Neuronal stem cell (in vitro differentiated cells): ENCODE measurements around the gene MECR.

Experiments used
- DNase-seq: peaks from one replicate; pipeline ENCODE4 v3.0.0-alpha.2; 2013; ENCODE audit warnings: low spot score
- H2AFZ ChIP-seq: one replicate; pipeline ENCODE4 v1.6.1; 2013; ENCODE audit warnings: mild to moderate bottlenecking, low read length, inconsistent platforms
- H2AK5ac ChIP-seq: 2 replicates; pipeline ENCODE4 v1.6.1; 2013; ENCODE audit warnings: low read depth, mild to moderate bottlenecking, inconsistent platforms, low read length, moderate library complexity, mixed read lengths
- H2BK120ac ChIP-seq: 2 replicates; pipeline ENCODE4 v1.6.1; 2013; ENCODE audit warnings: low read depth, mild to moderate bottlenecking, inconsistent platforms, low read length, moderate library complexity, mixed read lengths
- H2BK12ac ChIP-seq: one replicate; pipeline ENCODE4 v1.6.1; 2013; ENCODE audit warnings: low read length, inconsistent platforms
- H2BK15ac ChIP-seq: 2 replicates; pipeline ENCODE4 v1.6.1; 2013; ENCODE audit warnings: mild to moderate bottlenecking, low read length, inconsistent platforms, mixed read lengths
- H2BK5ac ChIP-seq: one replicate; pipeline ENCODE4 v1.6.1; 2013; ENCODE audit warnings: inconsistent platforms, mild to moderate bottlenecking, low read length, moderate library complexity
- H3K14ac ChIP-seq: one replicate; pipeline ENCODE4 v1.6.1; 2013; ENCODE audit warnings: low read length, inconsistent platforms
- H3K18ac ChIP-seq: 2 replicates; pipeline ENCODE4 v1.6.1; 2013; ENCODE audit warnings: low read length, inconsistent platforms
- H3K23ac ChIP-seq: 2 replicates; pipeline ENCODE4 v1.6.1; 2013; ENCODE audit warnings: low read depth, mild to moderate bottlenecking, mixed read lengths, low read length, inconsistent platforms; ENCODE audit not compliant: poor library complexity
- H3K27ac ChIP-seq: replicated peaks from 3 replicates; pipeline ENCODE4 v1.5.1; 2013; ENCODE audit warnings: low read length, inconsistent platforms
- H3K27me3 ChIP-seq, 3 experiments: 2 replicates each; pipeline ENCODE4 v1.6.1; 2013; ENCODE audit warnings: low read length in 3 of 3, mild to moderate bottlenecking in 2 of 3, inconsistent platforms in 1 of 3, low read depth in 1 of 3, mixed read lengths in 1 of 3, moderate library complexity in 1 of 3; ENCODE audit not compliant: control insufficient read depth in 3 of 3, insufficient read depth in 3 of 3
- H3K36me3 ChIP-seq, 2 donors: replicated peaks in 1 of 2; 2 replicates each; pipeline ENCODE4 v1.6.1; 2013; ENCODE audit warnings: low read length in 2 of 2; ENCODE audit not compliant: control insufficient read depth in 2 of 2, insufficient read depth in 2 of 2
- H3K4ac ChIP-seq: 2 replicates; pipeline ENCODE4 v1.6.1; 2013; ENCODE audit warnings: inconsistent platforms, mild to moderate bottlenecking, low read length, moderate library complexity
- H3K4me1 ChIP-seq, 2 donors: 1 replicate in 1 of 2; 2 replicates in 1 of 2; pipeline ENCODE4 v1.6.1; 2013; ENCODE audit warnings: low read length in 2 of 2, low read depth in 1 of 2; ENCODE audit not compliant: control insufficient read depth in 2 of 2, insufficient read depth in 1 of 2
- H3K4me2 ChIP-seq: one replicate; pipeline ENCODE4 v1.6.1; 2013; ENCODE audit warnings: mild to moderate bottlenecking, low read length, inconsistent platforms; ENCODE audit not compliant: insufficient read depth, poor library complexity, severe bottlenecking
- H3K4me3 ChIP-seq, 2 donors: 2 replicates each; pipeline ENCODE4 v1.5.1; 2013; ENCODE audit warnings: low read length in 2 of 2, mild to moderate bottlenecking in 2 of 2, inconsistent platforms in 1 of 2, moderate library complexity in 1 of 2
- H3K79me1 ChIP-seq: one replicate; pipeline ENCODE4 v1.6.1; 2013; ENCODE audit warnings: low read depth, mild to moderate bottlenecking, inconsistent platforms, low read length, moderate library complexity
- H3K9ac ChIP-seq: one replicate; pipeline ENCODE4 v1.6.1; 2013; ENCODE audit warnings: mild to moderate bottlenecking, low read depth, low read length, inconsistent platforms; ENCODE audit not compliant: poor library complexity
- H3K9me3 ChIP-seq, 2 donors: replicated peaks in 1 of 2; 2 replicates each; pipeline versions ENCODE3 to v1.6.1; 2013; ENCODE audit warnings: low read length in 2 of 2, mild to moderate bottlenecking in 2 of 2, inconsistent platforms in 1 of 2, low read depth in 1 of 2, mixed read lengths in 1 of 2, moderate library complexity in 1 of 2; ENCODE audit not compliant: control insufficient read depth in 2 of 2, insufficient read depth in 1 of 2
- H4K8ac ChIP-seq: one replicate; pipeline ENCODE4 v1.6.1; 2013; ENCODE audit warnings: low read depth, mild to moderate bottlenecking, inconsistent platforms, low read length, moderate library complexity
- H4K91ac ChIP-seq: one replicate; pipeline ENCODE4 v1.6.1; 2013; ENCODE audit warnings: low read length, low read depth, mild to moderate bottlenecking, inconsistent platforms; ENCODE audit not compliant: poor library complexity
- WGBS, 2 donors: extraction: QIAGEN DNeasy Blood & Tissue Kit; methylation state at CpG; one replicate each; pipeline ENCODE4 v1.1.7; 2013; ENCODE audit warnings: missing lambda C conversion rate in 2 of 2, mixed read lengths in 1 of 2; ENCODE audit not compliant: insufficient read length in 2 of 2, insufficient replicate concordance in 1 of 2; ENCODE audit errors: extremely low coverage in 2 of 2; 5-methylcytosine and 5-hydroxymethylcytosine counted together

The MECR gene

DNA sequence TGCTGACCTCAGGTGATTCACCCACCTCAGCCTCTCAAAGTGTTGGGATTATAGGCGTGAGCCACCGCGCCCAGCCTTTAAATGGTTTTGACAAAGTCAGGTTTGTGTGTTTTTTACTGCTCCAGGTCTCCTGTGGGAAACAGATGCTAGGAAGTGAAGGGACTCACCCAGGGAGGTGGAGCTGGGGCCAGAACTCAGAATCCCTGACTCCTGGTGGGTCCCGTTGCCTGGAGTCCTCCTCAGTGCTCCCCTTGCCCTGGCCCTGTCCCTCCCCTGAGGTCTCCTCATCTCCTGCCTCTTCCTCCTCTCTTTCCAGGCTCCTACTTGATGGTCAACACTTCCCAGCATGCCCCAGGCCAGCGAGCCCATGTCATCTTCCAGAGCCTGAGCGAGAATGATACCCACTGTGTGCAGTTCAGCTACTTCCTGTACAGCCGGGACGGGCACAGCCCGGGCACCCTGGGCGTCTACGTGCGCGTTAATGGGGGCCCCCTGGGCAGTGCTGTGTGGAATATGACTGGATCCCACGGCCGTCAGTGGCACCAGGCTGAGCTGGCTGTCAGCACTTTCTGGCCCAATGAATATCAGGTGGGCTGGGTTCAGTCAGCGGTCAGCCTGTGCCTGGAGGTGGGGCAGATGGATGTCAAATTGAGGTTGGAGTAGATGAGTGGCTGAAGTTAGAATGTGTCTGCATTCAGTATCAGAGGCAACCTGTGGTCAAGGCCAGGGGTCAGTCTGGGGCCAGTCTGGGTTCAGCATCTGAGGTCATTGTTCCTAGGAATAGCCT, 27.6 kb upstream of the MECR start:
- Histone ChIP-seq H3K4ac (no peak overlapping the region), H3K4me3 (no peak overlapping the region), H3K79me1 (peaks cover 8% of the 10 kb centered on the region), H3K4me2 (no peak overlapping the region), H4K91ac (peak overlapping the region; percentile 77), H3K27me3 (peaks cover 0 to 49% (median 27%) of the 10 kb centered on the region in 3 experiments), H4K8ac (no peak overlapping the region), H2BK12ac (no peak overlapping the region), H3K9me3 (no peaks in the 10 kb centered on the region), H3K36me3 (no peaks in the 10 kb centered on the region), H3K4me1 (peaks cover 24 to 32% of the 10 kb centered on the region in 2 donors), H3K14ac (no peak overlapping the region), H2BK120ac (peak overlapping the region; percentile 44), H2BK15ac (no peak overlapping the region), H2AFZ (no peak overlapping the region), H3K27ac (no peak overlapping the region), H3K9ac (no peak overlapping the region), H3K18ac (peak overlapping the region; percentile 97), H2BK5ac (peak overlapping the region; percentile 66), H2AK5ac (peak overlapping the region; percentile 89), H3K23ac (peak overlapping the region; percentile 98)
- no CpG with 5 or more reads among the region's 16 CpGs for WGBS, 2 donors
- DNase-seq: no peak

DNA sequence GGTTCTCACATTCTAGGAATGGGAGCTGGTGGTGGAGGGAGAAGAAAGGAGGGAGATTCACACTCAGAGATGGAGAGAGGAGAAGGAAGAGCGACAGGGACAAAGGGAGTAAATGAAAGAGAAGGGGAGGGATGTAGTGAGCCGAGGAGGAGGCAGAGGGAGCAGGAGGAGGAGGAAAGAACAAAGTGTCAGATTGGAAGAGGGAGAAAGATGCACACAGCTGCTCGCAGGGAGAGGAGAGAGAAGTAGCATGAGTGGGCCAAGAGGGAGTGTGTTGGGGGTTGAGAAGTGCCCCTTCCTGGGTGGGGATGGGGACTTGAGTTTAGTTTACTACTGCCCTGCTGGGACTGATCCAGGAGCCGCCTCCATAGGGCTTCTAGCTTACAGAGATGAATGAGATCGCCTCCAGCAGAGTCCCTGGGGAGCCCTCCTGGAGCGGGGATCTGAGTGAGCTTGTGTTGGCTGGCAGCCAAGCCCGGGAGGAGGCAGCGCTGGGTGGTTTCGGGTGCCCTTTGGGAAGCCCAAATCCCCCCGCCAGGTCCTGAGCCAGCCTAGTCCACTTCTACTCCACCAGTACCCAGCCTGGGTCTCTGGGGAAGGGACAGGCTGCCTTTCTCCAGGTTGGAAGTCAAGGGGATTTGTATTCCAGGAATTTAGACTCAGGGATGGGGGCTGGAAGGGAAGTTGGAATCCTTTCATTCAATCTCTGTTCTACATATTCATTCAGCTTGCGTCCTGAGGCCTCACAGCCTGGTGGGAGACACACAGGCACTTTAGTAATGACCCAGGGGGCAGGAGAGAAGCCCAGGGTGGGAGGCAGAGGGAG, 26.5 kb upstream of the MECR start:
- Histone ChIP-seq H2BK5ac (no peak overlapping the region), H3K18ac (peak overlapping the region; percentile 35), H3K4me3 (no peak overlapping the region), H3K4me2 (no peak overlapping the region), H3K23ac (no peak overlapping the region), H3K27ac (no peak overlapping the region), H2BK12ac (no peak overlapping the region), H4K91ac (no peak overlapping the region), H3K36me3 (no peaks in the 10 kb centered on the region), H4K8ac (no peak overlapping the region), H3K79me1 (peaks cover 8% of the 10 kb centered on the region), H3K9ac (no peak overlapping the region), H3K9me3 (no peaks in the 10 kb centered on the region), H2BK15ac (peak overlapping the region; percentile 28), H2AFZ (no peak overlapping the region), H3K4me1 (peaks cover 24 to 32% of the 10 kb centered on the region in 2 donors), H2BK120ac (no peak overlapping the region), H3K27me3 (peaks cover 0 to 49% (median 27%) of the 10 kb centered on the region in 3 experiments), H3K14ac (no peak overlapping the region), H2AK5ac (peak overlapping the region; percentile 40), H3K4ac (no peak overlapping the region)
- no peak for DNase-seq
- WGBS, 2 donors: no CpG with 5 or more reads among the region's 11 CpGs

DNA sequence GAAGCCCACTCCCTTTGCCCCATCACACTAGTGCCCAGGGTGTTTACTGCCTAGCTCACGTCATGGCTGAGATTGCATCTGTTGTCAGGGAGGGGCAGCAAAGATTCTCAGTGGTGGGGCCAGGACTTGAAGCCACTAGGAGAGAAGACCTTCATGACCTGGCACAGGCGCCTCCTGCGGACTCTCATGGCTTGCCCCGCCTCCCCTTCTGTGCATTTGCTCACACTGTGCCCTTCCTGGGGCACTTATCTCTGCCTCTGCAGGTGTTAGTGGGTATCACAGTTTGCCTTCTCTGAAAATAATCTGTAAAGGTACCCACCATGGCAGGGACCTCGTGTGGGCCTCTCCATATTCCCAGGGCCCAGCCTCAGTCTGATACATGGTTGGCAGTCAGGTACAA, 25.7 kb upstream of the MECR start:
- no peak overlapping the region for H3K9ac ChIP-seq

DNA sequence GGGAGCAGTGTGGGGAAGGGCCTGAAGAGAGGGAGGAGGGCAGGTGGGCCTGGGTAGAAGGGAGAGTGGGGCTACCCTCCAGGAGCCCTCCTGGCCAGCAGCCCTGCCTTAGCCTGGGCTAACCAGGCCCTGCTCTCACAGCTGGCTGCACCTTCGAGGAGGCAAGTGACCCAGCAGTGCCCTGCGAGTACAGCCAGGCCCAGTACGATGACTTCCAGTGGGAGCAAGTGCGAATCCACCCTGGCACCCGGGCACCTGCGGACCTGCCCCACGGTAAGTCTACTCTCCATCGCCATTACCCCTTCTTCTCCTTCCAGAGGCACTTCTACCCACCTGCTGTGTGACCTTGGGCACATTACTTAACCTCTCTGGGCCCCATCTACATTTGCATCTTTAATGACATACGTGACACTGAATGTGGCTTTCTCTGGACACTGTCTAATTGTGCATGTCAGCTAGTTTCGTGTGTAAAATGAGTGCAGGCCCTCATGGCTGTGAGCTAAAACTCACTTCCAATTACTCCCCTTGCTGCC, 24.5 kb upstream of the MECR start:
- Histone ChIP-seq H3K36me3 (no peaks in the 10 kb centered on the region), H3K4me1 (peaks cover 25 to 30% of the 10 kb centered on the region in 2 donors), H3K9ac (no peak overlapping the region), H3K4ac (no peak overlapping the region), H3K4me2 (no peak overlapping the region), H3K9me3 (no peaks in the 10 kb centered on the region), H3K18ac (peak overlapping the region; percentile 81), H2AFZ (no peak overlapping the region), H4K91ac (no peak overlapping the region), H3K14ac (no peak overlapping the region), H4K8ac (no peak overlapping the region), H3K79me1 (peaks cover 6% of the 10 kb centered on the region), H3K4me3 (no peak overlapping the region), H2BK120ac (no peak overlapping the region), H2AK5ac (peak overlapping the region; percentile 64), H2BK5ac (no peak overlapping the region), H2BK15ac (peak overlapping the region; percentile 64), H3K23ac (no peak overlapping the region), H3K27me3 (peaks cover 0 to 38% (median 18%) of the 10 kb centered on the region in 3 experiments), H2BK12ac (peak overlapping the region; percentile 51), H3K27ac (no peak overlapping the region)
- no CpG with 5 or more reads among the region's 10 CpGs for WGBS, 2 donors
- no peak for DNase-seq

More for the DNA sequence above, 25.7 kb upstream of the MECR start:
- no peak overlapping the region for H2AK5ac ChIP-seq
- DNase-seq: no peak
- WGBS, 2 donors: no CpG with 5 or more reads among the region's 5 CpGs
- H3K18ac ChIP-seq: no peak overlapping the region
- no peak overlapping the region for H3K4ac ChIP-seq
- no peaks in the 10 kb centered on the region for H3K9me3 ChIP-seq
- no peak overlapping the region for H3K4me3 ChIP-seq
- no peak overlapping the region for H2BK15ac ChIP-seq
- H3K79me1 ChIP-seq: peaks cover 8% of the 10 kb centered on the region
- no peak overlapping the region for H2AFZ ChIP-seq
- H2BK120ac ChIP-seq: no peak overlapping the region
- H3K27ac ChIP-seq: no peak overlapping the region
- H3K4me1 ChIP-seq: peaks cover 24 to 32% of the 10 kb centered on the region in 2 donors
- H3K27me3 ChIP-seq: peaks cover 0 to 49% (median 27%) of the 10 kb centered on the region in 3 experiments
- no peak overlapping the region for H3K14ac ChIP-seq
- H2BK12ac ChIP-seq: no peak overlapping the region
- no peak overlapping the region for H4K8ac ChIP-seq
- H3K23ac ChIP-seq: no peak overlapping the region
- no peak overlapping the region for H2BK5ac ChIP-seq
- no peaks in the 10 kb centered on the region for H3K36me3 ChIP-seq
- no peak overlapping the region for H3K4me2 ChIP-seq
- no peak overlapping the region for H4K91ac ChIP-seq
